ENCODE data around the gene GREM2. TPM values are rescaled to one million over a fixed set of nuclear protein-coding genes. Genes with fewer than 3 reads are reported as not detected.

Gene GREM2
- polyA plus RNA-seq, 1 donor from 2014 or later = 0.85 TPM

- no peak for TF ChIP-seq SMC3 (conservative IDR thresholded peaks at IDR 0.05; ENCODE audit: poor library complexity)
Measured at GRCh38 chr1:240599299-240599698, 12.7 kb downstream of the GREM2 start (continued).

- no peak overlapping the region for H3K4me2 ChIP-seq (ENCODE audit: low read length)
- H3K9ac ChIP-seq (ENCODE audit: low read length) = no peak overlapping the region
- H4K20me1 ChIP-seq (ENCODE audit: insufficient read depth) = no peaks in the 10 kb centered on the region
- H2AFZ ChIP-seq (ENCODE audit: low read depth, low read length) = no peak overlapping the region
- no peaks in the 10 kb centered on the region for H3K79me2 ChIP-seq (replicated peaks; ENCODE audit: insufficient read depth, low read length)
- H3K9me2 ChIP-seq (ENCODE audit: insufficient read depth, low read length) = no peaks in the 10 kb centered on the region
- H3K9me3 ChIP-seq (ENCODE audit: low read length) = no peaks in the 10 kb centered on the region
- no peaks in the 10 kb centered on the region for H3F3A ChIP-seq (ENCODE audit: insufficient read depth, low read length, poor library complexity, severe bottlenecking)
- H3K27me3 ChIP-seq (ENCODE audit: insufficient read depth, low read depth, low read length) = no peaks in the 10 kb centered on the region
- no peak overlapping the region for H3K4me3 ChIP-seq (ENCODE audit: low read length)
- TF ChIP-seq CTCF (IDR thresholded peaks at IDR 0.05; ENCODE audit: poor library complexity, severe bottlenecking) (no peak), POLR2AphosphoS5 (IDR thresholded peaks at IDR 0.05) (no peak), MXI1 (conservative IDR thresholded peaks at IDR 0.05; ENCODE audit: poor library complexity, severe bottlenecking) (no peak), EZH2 (IDR thresholded peaks at IDR 0.05; ENCODE audit: borderline replicate concordance, insufficient read depth, low read length, poor library complexity, severe bottlenecking) (no peak), EP300 (conservative IDR thresholded peaks at IDR 0.05; ENCODE audit: poor library complexity, severe bottlenecking) (no peak), TAF1 (IDR thresholded peaks at IDR 0.05; ENCODE audit: low read depth) (no peak), RAD21 (conservative IDR thresholded peaks at IDR 0.05) (no peak), SMC3 (conservative IDR thresholded peaks at IDR 0.05; ENCODE audit: poor library complexity) (no peak), REST (IDR thresholded peaks at IDR 0.05; ENCODE audit: borderline replicate concordance) (no peak)
- H3K36me3 ChIP-seq (ENCODE audit: insufficient read depth, low read length) = no peaks in the 10 kb centered on the region
- no peak overlapping the region for H3K27ac ChIP-seq (ENCODE audit: low read length)
Measured at GRCh38 chr1:240598216-240599001, 13.5 kb downstream of the GREM2 start.

GRCh38 chr1:240597153-240597745 lies 14.7 kb downstream of the GREM2 start:
- H3K36me3 ChIP-seq (ENCODE audit: insufficient read depth, low read length) = no peaks in the 10 kb centered on the region
- H2AFZ ChIP-seq (ENCODE audit: low read depth, low read length) = no peak overlapping the region
- no peaks in the 10 kb centered on the region for H3F3A ChIP-seq (ENCODE audit: insufficient read depth, low read length, poor library complexity, severe bottlenecking)
- TF ChIP-seq SMC3 (conservative IDR thresholded peaks at IDR 0.05; ENCODE audit: poor library complexity) = no peak
- no peaks in the 10 kb centered on the region for H3K9me2 ChIP-seq (ENCODE audit: insufficient read depth, low read length)
- H3K79me2 ChIP-seq (replicated peaks; ENCODE audit: insufficient read depth, low read length) = no peaks in the 10 kb centered on the region
- no peaks in the 10 kb centered on the region for H3K9me3 ChIP-seq (ENCODE audit: low read length)
- no peak overlapping the region for H3K27ac ChIP-seq (ENCODE audit: low read length)
- no peaks in the 10 kb centered on the region for H3K27me3 ChIP-seq (ENCODE audit: insufficient read depth, low read depth, low read length)
- no peak overlapping the region for H3K4me3 ChIP-seq (ENCODE audit: low read length)
- H3K9ac ChIP-seq (ENCODE audit: low read length) = no peak overlapping the region
- no peaks in the 10 kb centered on the region for H4K20me1 ChIP-seq (ENCODE audit: insufficient read depth)
- H3K4me2 ChIP-seq (ENCODE audit: low read length) = no peak overlapping the region
